ENCODE measurements around the gene CDK4. TPM values are rescaled to one million over a fixed set of nuclear protein-coding genes. Genes with fewer than 3 reads are reported as not detected.
A peak's percentile ranks its signal among the peaks of the same experiment; 100 is the strongest.

The CDK4 gene
- total RNA-seq, 4 donors from 2014 or later = 38.5 to 77.4 (median 54.6) TPM

DNA sequence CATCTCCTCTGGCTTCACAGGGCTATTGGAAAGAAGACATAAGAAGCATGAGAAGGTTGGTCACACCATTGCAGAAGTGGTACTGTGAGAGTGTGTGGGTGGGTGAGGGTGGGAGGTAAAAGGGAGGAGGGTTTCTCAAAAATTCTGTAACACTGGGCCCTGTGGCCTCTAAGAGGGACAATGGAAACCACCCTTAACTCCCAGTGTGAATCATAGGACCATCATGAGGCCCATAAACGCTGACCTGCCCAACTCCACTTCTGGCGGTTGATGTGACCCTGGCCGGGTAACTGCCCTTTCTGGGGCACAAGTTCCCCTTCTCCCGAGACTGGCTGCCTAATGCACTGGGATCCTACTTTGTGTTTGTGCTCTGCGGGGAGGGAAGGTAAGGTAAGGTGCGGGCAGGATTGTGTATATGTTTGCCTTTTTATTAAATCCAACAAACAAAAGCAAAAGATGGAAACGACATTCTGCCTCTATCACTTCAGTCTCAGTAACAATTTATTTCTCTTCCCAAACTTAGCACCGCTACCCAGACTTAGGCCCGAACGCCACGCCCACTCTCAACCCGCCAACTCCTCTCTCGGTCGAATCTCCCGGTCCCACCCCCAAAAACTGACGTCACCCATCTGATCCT lies 19.2 kb upstream of the CDK4 start:
- intact Hi-C loops (cut with DNase I; ENCODE audit: low total_unique reads) = no loop called here
- peak overlapping the region; percentile 59 for H3K4me3 ChIP-seq (ENCODE audit: low read depth, poor library complexity, severe bottlenecking)
- 3 to 4% methylated on average over 16 of the region's 16 CpGs for WGBS, 2 donors
- peak; percentile 86 to 96 for DNase-seq (ENCODE audit: low spot score in 2 of 2)
- no peak for TF ChIP-seq CTCF (IDR thresholded peaks at IDR 0.05)
- TF ChIP-seq POLR2A (IDR thresholded peaks at IDR 0.05) = no peak

DNA sequence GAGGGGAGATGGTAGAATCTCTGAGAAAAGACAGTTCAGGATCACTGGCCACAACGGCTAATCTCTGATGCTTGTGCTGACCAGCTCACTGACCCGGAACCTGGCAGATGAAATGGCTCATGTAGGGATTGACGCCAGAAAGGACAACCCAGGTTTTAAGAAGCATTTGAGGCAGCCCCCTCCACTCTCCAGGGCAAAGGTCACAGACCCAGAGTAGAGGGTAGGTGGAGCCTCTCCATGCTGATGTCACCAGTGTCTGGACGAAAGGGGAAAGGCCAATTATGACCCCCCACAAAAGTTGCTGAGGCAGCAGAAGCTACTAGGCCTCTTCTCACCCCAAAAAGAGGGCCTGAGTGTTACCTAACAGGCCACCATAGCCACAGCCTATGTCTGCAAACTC lies 18.6 kb upstream of the CDK4 start:
- no peak for DNase-seq (ENCODE audit: low spot score in 2 of 2)
- TF ChIP-seq CTCF (IDR thresholded peaks at IDR 0.05) (no peak), POLR2A (IDR thresholded peaks at IDR 0.05) (no peak)
- WGBS, 2 donors = 89 to 94% methylated on average over 4 of the region's 4 CpGs
- intact Hi-C loops (cut with DNase I; ENCODE audit: low total_unique reads) = no loop called here
- H3K4me3 ChIP-seq (ENCODE audit: low read depth, poor library complexity, severe bottlenecking) = no peak overlapping the region

GRCh38 chr12:57769594-57769993 lies 17.5 kb upstream of the CDK4 start:
- intact Hi-C loops (cut with DNase I; ENCODE audit: low total_unique reads) = no loop called here
- WGBS, 2 donors = 94 to 95% methylated on average over 11 of the region's 11 CpGs
- TF ChIP-seq POLR2A (IDR thresholded peaks at IDR 0.05) (no peak), CTCF (IDR thresholded peaks at IDR 0.05) (no peak)
- H3K4me3 ChIP-seq (ENCODE audit: low read depth, poor library complexity, severe bottlenecking) = no peak overlapping the region
- no peak for DNase-seq (ENCODE audit: low spot score in 2 of 2)

DNA sequence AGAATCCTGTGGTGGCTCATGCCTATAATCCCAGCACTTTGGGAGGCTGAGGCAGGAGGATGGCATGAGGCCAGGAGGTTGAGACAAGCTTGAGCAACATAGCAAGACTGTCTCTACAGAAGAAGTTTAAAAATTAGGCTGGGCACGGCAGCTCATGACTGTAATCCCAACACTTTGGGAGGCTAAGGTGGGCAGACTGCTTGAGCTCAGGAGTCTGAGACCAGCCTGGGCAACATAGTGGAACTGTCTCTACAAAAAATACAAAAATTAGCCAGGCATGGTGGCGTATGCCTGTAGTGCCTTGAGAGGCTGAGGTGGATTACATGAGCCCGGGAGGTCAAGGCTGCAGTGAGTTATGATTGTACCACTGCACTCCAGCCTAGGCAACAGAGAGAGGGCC lies 15.8 kb upstream of the CDK4 start:
- WGBS, 2 donors = 96% methylated on average over 3 of the region's 3 CpGs
- no peak overlapping the region for H3K4me3 ChIP-seq (ENCODE audit: low read depth, poor library complexity, severe bottlenecking)
- no peak for TF ChIP-seq CTCF (IDR thresholded peaks at IDR 0.05)
- no peak for TF ChIP-seq POLR2A (IDR thresholded peaks at IDR 0.05)
- intact Hi-C loops (cut with DNase I; ENCODE audit: low total_unique reads) = no loop called here
- DNase-seq (ENCODE audit: low spot score in 2 of 2) = no peak

- TF ChIP-seq CTCF (IDR thresholded peaks at IDR 0.05) (no peak), POLR2A (IDR thresholded peaks at IDR 0.05) (no peak)
- intact Hi-C loops (cut with DNase I; ENCODE audit: low total_unique reads) = no loop called here
- no peak overlapping the region for H3K4me3 ChIP-seq (ENCODE audit: low read depth, poor library complexity, severe bottlenecking)
- DNase-seq (ENCODE audit: low spot score in 2 of 2) = no peak
Measured at GRCh38 chr12:57767305-57767698, 15.2 kb upstream of the CDK4 start.

Data from lower leg skin (tissue), 4 donors.